Posterior vena cava (tissue), 2 donors: ENCODE measurements around the gene LIPE. TPM values are rescaled to one million over a fixed set of nuclear protein-coding genes. Genes with fewer than 3 reads are reported as not detected.
"Not testable (repeated sequence)": the region's sequence is repeated elsewhere in the genome, so short reads cannot be mapped to it uniquely, and the experiment has no call there.

Source experiments
- DNase-seq: peaks from one replicate; pipeline ENCODE4 v3.0.0-alpha.2; 2020; ENCODE audit warnings: low spot score
- intact Hi-C, 2 donors: fragments of 100-400 bp; cut with DNase I; formaldehyde crosslinking; loops; one replicate each; pipeline versions ENCODE4 v1.14.1 to v1.14.2; 2022 to 2023
- long read RNA-seq, 2 donors: library from polyadenylated mRNA; unstranded; transcript quantifications; one replicate each; pipeline ENCODE4 v2.0.0, GENCODE V29; 2020 to 2021
- total RNA-seq, 2 donors: library from RNA; stranded (reverse); fragmentation: NEBNext Ultra II Directional; extraction: Animal tissue kit (Norgen Biotek cat#: 25700); gene quantifications; one replicate each; pipeline ENCODE4 v1.2.1, GENCODE V29; 2021
- donor health status: DM: yes; HTN: yes; CAD: no.
- donor health status: DM: yes; HTN: yes; CAD: no.

The LIPE gene, protein sequence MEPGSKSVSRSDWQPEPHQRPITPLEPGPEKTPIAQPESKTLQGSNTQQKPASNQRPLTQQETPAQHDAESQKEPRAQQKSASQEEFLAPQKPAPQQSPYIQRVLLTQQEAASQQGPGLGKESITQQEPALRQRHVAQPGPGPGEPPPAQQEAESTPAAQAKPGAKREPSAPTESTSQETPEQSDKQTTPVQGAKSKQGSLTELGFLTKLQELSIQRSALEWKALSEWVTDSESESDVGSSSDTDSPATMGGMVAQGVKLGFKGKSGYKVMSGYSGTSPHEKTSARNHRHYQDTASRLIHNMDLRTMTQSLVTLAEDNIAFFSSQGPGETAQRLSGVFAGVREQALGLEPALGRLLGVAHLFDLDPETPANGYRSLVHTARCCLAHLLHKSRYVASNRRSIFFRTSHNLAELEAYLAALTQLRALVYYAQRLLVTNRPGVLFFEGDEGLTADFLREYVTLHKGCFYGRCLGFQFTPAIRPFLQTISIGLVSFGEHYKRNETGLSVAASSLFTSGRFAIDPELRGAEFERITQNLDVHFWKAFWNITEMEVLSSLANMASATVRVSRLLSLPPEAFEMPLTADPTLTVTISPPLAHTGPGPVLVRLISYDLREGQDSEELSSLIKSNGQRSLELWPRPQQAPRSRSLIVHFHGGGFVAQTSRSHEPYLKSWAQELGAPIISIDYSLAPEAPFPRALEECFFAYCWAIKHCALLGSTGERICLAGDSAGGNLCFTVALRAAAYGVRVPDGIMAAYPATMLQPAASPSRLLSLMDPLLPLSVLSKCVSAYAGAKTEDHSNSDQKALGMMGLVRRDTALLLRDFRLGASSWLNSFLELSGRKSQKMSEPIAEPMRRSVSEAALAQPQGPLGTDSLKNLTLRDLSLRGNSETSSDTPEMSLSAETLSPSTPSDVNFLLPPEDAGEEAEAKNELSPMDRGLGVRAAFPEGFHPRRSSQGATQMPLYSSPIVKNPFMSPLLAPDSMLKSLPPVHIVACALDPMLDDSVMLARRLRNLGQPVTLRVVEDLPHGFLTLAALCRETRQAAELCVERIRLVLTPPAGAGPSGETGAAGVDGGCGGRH
- 1 to 10 TPM; 4.4 to 6.7 TPM for total RNA-seq
- long read RNA-seq, donor 1 = 0 reads
- long read RNA-seq, donor 2 = 0 reads

DNA sequence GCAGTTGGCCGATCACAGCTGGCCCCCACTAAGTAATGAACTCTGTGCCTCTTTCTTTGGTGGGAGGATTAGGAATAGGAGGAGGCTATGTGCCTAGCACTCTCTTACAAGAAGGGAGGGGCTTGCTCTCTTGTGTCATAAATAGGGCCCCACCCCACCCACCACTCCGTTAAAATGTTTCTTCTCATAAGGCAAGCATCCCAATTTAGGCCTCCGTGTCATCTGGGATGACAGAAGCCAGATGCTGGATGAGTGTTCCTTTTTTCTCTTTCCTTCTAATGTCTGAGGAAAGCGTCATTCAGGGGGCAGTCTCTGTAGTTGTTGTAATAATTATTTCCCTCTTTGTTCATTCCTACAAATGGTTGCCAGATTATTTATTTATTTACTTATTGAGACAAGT is at the start of gene LIPE:
Gene LIPE (minus strand): TSS at position 76 of the 400 bp plus-strand sequence. CDS start 239 bp downstream, outside the sequence.
- no peak for DNase-seq
- intact Hi-C loops = no loop called here

DNA sequence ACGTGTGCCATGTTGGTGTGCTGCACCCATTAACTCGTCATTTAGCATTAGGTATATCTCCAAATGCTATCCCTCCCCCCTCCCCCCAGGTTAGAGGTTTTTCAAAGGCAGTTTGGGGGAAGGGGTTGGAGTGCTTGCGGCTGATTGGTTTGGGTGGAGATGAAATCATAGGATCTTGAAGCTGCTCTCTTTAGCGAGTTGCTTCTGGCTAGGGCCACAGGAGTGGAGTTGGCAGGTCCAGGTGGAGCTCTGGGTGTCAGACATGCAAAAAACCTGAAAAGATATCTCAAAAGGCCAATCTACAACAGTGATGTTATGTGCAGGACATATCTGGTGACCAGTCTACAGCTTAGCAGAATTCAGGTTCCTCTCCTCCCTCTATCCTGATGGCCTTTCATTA is 48.2 kb upstream of the LIPE start:
- DNase-seq = no peak
- intact Hi-C loops = no loop called here

DNA sequence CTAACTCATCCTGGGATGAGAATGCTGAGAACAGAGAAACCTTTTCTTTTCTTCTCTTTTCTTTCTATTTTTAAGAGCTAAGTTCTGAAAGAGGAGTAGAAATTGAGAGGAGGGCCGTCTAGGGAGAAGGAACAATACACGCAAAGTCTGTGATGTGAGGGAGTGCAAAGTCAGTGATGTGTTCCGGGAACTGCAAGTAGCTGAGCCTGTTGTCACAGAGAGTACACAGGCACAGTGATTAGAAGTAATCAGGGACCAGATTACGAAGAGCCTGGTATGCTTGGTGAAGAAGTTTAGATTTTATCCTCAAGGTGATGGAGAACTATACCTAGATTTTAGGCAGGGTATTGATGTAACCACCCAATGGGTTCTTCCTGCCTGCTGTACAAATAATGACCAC is 47.6 kb upstream of the LIPE start:
- intact Hi-C loops = no loop called here
- no peak for DNase-seq

DNA sequence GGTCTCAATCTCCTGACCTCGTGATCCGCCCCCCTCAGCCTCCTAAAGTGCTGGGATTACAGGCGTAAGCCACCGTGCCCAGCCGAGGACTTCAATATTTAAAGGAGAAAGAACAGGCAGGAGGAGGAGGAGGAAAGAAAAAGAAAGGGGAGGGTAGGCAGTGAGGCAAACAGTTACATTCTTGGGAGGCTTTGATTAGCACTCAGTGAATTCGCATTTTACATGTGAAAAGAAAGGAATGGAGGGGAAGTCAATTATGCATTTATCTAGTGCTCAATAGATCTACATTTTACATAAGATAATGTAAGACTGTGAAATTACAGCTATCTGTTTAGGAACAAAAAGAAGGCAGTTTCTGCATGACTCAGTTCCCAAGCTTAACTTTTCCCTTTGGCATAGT is 46.5 kb upstream of the LIPE start:
- no peak for DNase-seq
- intact Hi-C loops = no loop called here

DNA sequence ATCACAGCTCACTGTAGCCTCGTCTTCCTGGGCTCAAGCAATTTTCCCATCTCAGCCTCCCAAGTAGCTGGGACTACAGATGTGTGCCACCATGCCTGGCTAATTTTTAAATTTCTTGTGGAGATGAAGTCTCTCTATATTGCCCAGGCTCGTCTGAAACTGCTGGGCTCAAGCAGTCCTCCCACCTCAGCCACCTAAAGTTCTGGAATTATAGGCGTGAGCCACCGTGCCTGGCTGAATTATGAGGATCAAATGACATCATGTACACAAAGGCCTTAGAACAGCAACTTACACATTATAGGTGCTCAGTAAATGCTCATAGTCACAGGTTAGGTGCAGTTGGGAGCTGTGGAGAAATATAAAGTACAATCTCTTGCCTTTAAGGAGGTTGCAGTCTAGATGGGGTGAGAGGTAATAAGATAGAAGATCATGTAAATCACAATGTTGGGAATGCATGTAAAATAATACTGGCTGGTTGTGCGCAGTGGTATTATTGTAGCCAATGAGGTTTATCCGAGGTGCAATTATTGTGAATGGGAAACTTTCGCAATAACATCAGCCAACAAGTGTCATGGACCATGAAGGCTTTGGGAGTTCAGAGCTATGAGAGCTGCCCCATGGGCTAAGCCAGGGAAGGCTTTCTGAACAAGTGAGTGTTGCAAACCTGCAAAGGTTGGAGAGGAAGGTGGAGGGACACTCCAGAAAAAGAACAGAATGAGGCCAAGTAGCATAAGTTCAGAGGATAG is 45.4 kb upstream of the LIPE start:
- no peak for DNase-seq
- intact Hi-C loops = no loop called here

DNA sequence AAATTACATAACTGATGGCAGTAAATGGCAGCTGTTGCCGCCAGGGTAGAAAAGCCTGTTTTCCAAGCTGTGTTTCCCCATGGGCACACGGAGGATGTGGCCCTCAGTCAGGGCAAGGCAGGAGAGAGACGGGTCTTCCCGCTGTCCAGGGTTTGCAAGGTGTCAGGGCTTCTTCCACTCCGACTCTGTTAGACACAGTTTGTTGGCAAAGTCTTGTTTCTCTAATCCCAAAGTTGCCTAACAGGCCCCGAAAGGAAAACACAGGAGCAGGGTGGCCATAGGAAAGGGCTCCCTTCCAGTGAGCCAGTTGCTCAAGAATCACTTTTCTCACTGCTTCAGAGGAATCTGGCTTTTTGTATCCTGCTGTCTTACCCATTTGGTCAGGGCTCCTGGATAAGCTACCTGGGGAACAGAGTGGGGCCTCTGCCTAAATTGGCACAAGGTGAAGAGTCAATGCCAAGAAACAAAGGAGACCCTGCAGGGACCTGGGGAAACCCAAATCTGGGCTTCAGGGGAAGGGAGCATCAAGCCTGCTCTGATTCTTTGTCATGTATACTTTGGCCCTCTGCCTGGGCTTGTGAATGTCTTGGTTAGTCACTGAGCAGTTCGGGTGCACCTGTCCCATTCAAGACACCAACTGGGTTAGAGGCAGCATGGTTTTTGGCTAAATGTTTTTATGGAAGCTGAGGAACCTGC is 44.5 kb upstream of the LIPE start:
- DNase-seq = no peak
- intact Hi-C loops = no loop called here

DNA sequence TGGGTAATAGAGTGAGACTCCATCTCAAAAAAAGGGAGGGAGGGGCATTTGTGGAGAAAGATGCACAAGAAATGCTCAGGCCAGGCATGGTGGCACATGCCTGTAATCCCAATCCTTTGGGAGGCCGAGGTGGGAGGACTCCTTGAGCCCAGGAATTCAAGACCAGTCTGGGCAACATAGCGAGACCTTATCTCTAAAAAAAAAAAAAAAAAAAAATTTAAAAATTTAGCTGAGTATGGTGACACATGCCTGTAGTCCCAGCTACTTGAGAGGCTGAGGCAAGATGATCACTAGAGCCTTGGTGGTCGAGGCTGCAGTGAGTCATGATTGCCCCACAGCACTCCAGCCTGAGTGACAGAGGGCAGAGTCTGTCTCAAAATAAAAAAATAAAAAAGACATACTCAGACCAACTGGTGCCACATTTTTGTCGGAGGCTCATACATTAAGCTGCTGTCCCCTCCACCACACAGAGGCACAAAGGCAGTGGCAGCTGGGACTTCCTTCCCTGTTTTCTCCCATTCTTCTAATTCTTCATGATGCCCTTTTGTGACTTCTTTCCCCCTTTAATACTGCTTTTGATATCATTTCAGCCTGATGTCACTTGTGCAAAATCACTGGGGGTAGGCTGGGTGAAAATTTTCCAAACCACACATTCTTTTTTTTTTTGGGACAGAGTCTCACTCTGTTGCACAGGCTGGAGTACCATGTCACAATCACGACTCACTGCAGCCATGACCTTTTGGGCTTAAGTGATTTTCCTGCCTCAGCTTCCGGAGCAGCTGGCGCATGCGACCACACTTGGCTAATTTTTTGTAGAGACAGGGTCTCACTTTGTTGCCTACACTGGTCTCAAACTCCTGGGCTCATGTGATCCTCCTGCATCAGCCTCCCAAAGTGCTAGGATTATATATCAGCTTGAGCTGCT is 42.4 kb upstream of the LIPE start:
- DNase-seq = no peak
- intact Hi-C loops = no loop called here

DNA sequence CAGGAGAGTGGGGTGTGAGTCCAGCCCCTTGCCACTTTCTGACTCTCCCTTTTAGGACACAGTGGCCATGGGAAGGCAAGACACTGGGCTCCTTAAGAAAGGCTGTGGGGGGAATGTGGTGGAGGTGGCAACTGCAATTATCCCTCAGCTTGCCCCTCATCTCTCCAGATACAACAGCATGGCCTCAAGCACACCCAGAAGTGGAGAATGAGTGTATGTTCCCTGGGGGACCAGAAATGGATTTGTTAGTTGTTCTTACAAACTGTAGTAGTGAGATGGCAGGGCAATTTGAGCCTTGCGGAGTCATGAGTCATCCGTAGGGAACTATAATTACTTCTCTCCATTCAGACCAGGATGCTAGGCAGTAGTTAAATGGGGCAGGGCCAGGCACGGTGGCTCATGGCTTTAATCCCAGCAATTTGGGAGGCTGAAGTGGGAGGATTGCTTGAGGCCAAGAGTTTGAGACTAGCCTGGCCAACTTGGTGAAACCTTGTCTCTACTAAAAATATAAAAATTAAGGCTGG is 41.1 kb upstream of the LIPE start:
- intact Hi-C loops = no loop called here
- no peak for DNase-seq

DNA sequence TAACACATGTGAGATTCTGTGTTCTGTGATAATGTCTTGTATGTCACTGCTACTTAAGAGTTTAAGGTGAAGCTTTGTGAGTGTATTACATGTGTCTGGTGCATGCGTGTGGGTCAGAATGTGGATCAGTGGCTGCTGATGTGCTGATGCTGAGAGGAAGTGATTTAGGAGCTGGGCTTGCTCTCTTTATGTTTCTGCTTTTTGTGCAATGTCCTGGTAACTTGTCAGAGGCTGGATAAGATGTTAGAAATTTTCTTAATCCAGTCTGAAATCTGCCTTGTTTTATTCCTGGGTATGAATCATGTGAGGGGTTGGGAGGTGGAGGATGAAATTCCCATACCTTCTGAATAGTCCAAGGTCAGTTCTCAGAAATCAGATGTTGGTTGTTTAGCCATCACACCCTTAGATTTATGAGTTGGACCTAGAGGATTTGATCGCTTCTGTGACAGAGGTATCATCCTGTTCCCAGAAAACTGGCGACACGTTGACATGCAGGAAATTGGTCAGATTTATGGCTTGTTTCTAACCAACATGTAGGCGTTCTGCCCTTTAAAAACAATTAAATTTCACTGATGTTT is 40.1 kb upstream of the LIPE start:
- intact Hi-C loops = no loop called here
- no peak for DNase-seq

DNA sequence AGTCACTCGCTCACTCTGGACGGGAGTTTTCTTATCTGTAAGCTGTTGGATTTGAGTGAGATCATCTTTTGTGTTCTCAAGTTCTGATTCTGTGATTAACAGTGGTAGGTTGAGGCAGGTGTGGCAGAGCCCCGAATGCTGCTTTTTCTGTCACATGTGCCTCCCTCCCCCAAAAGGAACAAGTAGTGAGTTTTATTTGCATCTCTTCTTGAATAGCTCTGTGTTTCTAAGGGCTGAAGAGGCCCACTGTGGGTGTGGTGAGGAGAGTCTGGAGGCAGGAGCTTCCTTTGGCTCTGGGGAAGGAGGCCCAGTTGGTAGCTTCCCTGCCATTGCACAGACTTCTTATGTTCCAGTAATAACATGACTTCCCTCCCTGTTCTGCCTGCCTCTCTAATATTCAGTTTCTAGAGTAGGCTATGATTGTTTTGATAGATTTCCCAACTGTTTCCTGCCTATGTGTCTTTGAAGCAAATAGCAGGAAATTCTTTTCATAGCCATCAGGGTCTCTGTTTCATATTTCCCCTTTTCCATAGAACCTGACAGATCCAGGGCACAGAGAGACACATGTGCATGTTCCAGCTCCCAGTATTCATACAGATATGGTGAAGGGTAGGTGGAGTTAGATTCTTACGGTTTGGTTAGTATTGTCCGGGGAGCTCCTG is 39.5 kb upstream of the LIPE start:
- no peak for DNase-seq
- intact Hi-C loops = no loop called here

DNA sequence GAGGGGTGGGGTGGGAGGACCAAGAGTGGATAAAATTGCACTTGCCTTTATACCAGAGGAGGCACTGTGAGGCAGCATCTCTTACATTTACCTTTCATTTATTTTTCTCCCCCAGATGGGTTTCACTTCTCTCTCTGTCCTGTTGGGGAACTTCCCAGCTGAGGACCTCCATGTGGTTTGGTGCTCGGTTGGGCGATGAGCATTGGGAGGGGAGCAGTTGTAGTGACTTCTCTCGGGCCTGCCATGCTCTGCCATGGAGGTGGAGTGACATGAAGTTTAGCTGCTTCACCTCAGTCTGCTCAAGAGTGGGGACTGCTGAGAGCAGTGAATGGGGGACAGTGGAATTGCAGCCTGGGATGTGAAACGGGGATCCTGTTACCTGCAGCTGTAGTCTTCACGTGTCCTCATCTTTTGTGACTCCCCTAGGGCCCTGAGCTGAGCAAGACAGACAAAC is 38.7 kb upstream of the LIPE start:
- DNase-seq = no peak
- intact Hi-C loops = no loop called here

DNA sequence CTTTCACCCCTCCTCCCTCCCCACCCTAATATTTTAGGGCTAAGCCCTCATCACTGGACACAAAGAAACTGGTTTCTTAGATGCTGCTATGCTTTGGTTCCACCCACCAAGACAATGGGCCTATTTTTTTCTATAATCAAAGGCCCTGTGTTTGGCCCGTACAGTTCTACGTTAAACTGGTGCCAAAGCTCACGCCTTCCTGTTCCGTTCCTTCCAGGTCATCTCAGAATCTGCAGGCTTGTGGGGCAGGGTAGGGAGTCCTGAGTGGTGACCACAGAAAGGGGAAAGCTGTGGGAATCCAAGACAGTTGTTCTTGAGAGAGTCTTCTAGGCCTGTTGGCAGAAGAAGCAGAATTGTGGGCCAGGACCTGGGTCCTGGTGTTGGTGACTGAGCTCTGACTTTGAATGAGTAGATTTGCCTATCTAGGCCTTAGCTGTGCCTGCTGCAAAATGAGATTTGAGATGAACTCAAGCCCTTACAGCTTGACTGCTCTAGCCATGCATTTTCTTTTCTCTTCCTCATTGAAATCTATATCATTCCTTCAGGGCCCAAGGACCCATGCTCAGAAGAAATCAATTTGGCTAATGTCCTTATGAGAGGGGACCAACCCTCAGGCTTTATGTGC is 34.6 kb upstream of the LIPE start:
- no peak for DNase-seq
- intact Hi-C loops = no loop called here

DNA sequence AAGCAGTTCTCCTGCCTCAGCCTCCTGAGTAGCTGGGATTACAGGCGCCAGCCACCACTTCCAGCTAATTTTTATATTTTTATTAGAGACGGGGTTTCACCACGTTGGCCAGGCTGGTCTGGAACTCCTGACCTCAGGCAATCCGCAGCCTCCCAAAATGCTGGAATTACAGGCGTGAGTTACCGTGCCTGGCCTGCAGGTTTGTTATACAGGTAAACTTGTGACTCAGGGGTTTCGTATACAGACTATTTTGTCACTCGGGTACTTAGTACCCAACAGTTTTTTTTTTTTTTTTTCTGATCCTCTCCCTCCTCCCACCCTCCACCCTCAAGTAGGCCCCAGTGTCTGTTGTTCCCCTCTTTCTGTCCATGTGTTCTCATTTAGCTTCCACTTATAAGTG is 34.0 kb upstream of the LIPE start:
- intact Hi-C loops, DNase-seq: not testable (repeated sequence)

DNA sequence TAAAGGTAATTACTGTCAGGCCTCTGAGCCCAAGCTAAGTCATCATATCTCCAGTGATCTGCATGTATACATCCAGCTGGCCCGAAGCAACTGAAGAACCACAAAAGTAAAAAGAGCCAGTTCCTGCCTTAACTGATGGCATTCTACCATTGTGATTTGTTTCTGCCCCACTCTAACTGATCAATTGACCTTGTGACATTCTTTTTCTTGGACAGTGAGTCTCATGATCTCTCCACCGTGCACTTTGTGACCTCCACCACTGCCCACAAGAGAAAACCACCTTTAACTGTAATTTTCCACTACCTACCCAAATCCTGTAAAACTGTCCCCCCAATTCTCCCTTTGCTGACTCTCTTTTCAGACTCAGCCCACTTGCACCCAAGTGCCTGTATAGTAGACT is 32.7 kb upstream of the LIPE start:
- intact Hi-C loops = no loop called here
- no peak for DNase-seq

DNA sequence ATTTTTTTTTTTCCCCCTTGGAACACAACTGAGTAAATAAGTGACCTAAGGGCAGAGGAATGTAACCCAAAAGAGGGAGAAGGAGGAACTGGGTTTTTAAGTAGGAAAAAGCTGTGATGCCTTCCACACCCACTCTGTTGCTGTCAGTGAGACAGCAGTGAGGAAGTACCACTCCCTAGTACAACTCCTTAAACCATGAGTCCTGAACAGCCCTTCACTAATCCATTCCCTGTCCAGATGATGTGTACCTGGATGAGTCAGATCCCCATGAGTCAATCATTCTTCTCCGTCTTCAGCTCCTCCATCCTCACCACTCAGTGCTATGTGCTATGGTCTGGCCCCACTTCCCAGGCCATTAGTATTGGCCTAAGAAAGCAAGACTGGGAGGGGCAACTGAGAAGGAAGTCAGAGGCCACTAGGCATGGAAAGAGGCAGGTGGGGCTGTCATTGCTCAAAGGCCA is 28.5 kb upstream of the LIPE start:
- intact Hi-C loops = no loop called here
- no peak for DNase-seq

DNA sequence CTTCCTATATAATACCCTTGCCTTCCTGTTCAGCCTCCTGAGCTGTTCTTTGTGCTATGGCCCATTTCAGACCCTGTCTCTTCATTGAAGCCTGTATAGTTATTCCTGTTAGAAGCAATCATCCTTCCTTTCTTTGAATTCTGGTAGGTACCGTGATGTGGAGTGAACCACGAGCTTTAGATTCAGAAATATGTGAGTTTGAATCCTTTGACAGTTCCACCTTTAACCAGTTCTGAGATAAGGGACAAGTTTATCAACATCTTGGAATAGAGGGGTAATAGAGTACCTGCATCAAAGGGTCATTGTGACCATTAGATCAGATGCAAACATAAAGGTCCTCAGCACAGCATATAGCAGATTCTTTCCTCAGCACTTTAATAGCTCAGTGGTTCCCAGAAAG is 27.9 kb upstream of the LIPE start:
- no peak for DNase-seq
- intact Hi-C loops = no loop called here
